ENCODE data around the gene SMU1. TPM values are rescaled to one million over a fixed set of nuclear protein-coding genes. Genes with fewer than 3 reads are reported as not detected.

The SMU1 gene
- total RNA-seq, 4 donors from 2014 or later: 12.0 to 45.9 (median 22.6) TPM

- intact Hi-C loops (cut with DNase I; ENCODE audit: low total_unique reads): no loop called here
- peak in 1 of 2 donors; percentile 28 for DNase-seq
Observed at GRCh38 chr9:33024126-33024965, 52.1 kb downstream of the SMU1 start.

GRCh38 chr9:33023661-33024060 is 52.8 kb downstream of the SMU1 start:
- Histone ChIP-seq H3K27me3 (no peaks in the 10 kb centered on the region), H3K27ac (peak overlapping the region; percentile 99 to 100), H3K36me3 (no peaks in the 10 kb centered on the region), H3K4me3 (no peak overlapping the region), H3K4me1 (no peaks in the 10 kb centered on the region), H3K9me3 (no peaks in the 10 kb centered on the region)
- intact Hi-C loops (cut with DNase I; ENCODE audit: low total_unique reads): no loop called here
- no peak for TF ChIP-seq CTCF (IDR thresholded peaks at IDR 0.05)
- TF ChIP-seq POLR2A (IDR thresholded peaks at IDR 0.05): no peak
- no peak for DNase-seq

More at GRCh38 chr9:33024126-33024965, 52.1 kb downstream of the SMU1 start:
- H3K4me3 ChIP-seq: peak overlapping the region; percentile 94 to 96
- no peaks in the 10 kb centered on the region for H3K4me1 ChIP-seq
- H3K36me3 ChIP-seq: no peaks in the 10 kb centered on the region
- no peaks in the 10 kb centered on the region for H3K27me3 ChIP-seq
- no peaks in the 10 kb centered on the region for H3K9me3 ChIP-seq
- H3K27ac ChIP-seq: peak overlapping the region; percentile 99 to 100
- TF ChIP-seq POLR2A (IDR thresholded peaks at IDR 0.05) (no peak), CTCF (IDR thresholded peaks at IDR 0.05) (no peak)

GRCh38 chr9:33022755-33023154 is 53.7 kb downstream of the SMU1 start:
- DNase-seq: no peak
- Histone ChIP-seq H3K9me3 (no peaks in the 10 kb centered on the region), H3K36me3 (no peaks in the 10 kb centered on the region), H3K4me3 (no peak overlapping the region), H3K27me3 (no peaks in the 10 kb centered on the region), H3K27ac (peak overlapping the region in 1 of 2 donors; percentile 19), H3K4me1 (no peaks in the 10 kb centered on the region)
- no peak for TF ChIP-seq POLR2A (IDR thresholded peaks at IDR 0.05)
- no peak for TF ChIP-seq CTCF (IDR thresholded peaks at IDR 0.05)
- intact Hi-C loops (cut with DNase I; ENCODE audit: low total_unique reads): no loop called here

GRCh38 chr9:33022303-33022702 is 54.2 kb downstream of the SMU1 start:
- intact Hi-C loops (cut with DNase I; ENCODE audit: low total_unique reads): no loop called here
- no peaks in the 10 kb centered on the region for H3K27me3 ChIP-seq
- peak overlapping the region in 1 of 2 donors; percentile 19 for H3K27ac ChIP-seq
- H3K9me3 ChIP-seq: no peaks in the 10 kb centered on the region
- no peak overlapping the region for H3K4me3 ChIP-seq
- no peak for DNase-seq
- no peaks in the 10 kb centered on the region for H3K36me3 ChIP-seq
- TF ChIP-seq CTCF (IDR thresholded peaks at IDR 0.05) (no peak), POLR2A (IDR thresholded peaks at IDR 0.05) (no peak)
- no peaks in the 10 kb centered on the region for H3K4me1 ChIP-seq

GRCh38 chr9:33019797-33020196 is 56.7 kb downstream of the SMU1 start:
- no peak overlapping the region for H3K4me3 ChIP-seq
- H3K27me3 ChIP-seq: no peaks in the 10 kb centered on the region
- H3K4me1 ChIP-seq: no peaks in the 10 kb centered on the region
- H3K9me3 ChIP-seq: no peaks in the 10 kb centered on the region
- intact Hi-C loops (cut with DNase I; ENCODE audit: low total_unique reads): no loop called here
- DNase-seq: no peak
- TF ChIP-seq CTCF (IDR thresholded peaks at IDR 0.05) (no peak), POLR2A (IDR thresholded peaks at IDR 0.05) (no peak)
- H3K27ac ChIP-seq: no peak overlapping the region
- H3K36me3 ChIP-seq: no peaks in the 10 kb centered on the region
